HCT116 (cell line): ENCODE results near the gene IRGQ. TPM values are rescaled to one million over a fixed set of nuclear protein-coding genes. Genes with fewer than 3 reads are reported as not detected.

Experiments
- ATAC-seq: fragments of 200-7000 bp; cut with Tn5 transposase; 2 replicates; pipeline ENCODE4 v1.9.1; 2020; ENCODE audit warnings: mild to moderate bottlenecking, moderate library complexity
- BruUV-seq: library from RNA; stranded (reverse); fragments of 400-500 nt; replicated peaks from 2 replicates; lab custom pipeline; 2021; lab: Mats Ljungman, UMichigan
- CTCF ChIA-PET: fragments of 300-600 bp; sonication (Branson Sonifier 250); formaldehyde crosslinking; loops from one replicate; lab custom pipeline; 2021; ENCODE audit warnings: antibody characterized with exemption; lab: Charles Lee
- POLR2A ChIA-PET: fragments of 300-600, 350-600 bp; sonication (Branson Sonifier 250); formaldehyde crosslinking; loops from one replicate; lab custom pipeline; 2021; ENCODE audit warnings: antibody characterized with exemption; lab: Charles Lee
- RAD21 ChIA-PET, 2 experiments: fragments of 300-600 bp; sonication (Branson Sonifier 250); formaldehyde crosslinking; loops; one replicate each; lab custom pipeline; 2023; ENCODE audit warnings: low total read pairs in 2 of 2; ENCODE audit not compliant: uncharacterized antibody in 2 of 2, unreplicated experiment in 2 of 2, low non-redundant PET in 1 of 2; lab: Charles Lee
- DNase-seq: peaks from one replicate; pipeline ENCODE4 v3.0.0-alpha.2; 2010; ENCODE audit warnings: low read depth, low spot score
- H2AFZ ChIP-seq: fragments of 200-600 bp; shearing (Covaris generic), sonication (generic); 2 replicates; pipeline ENCODE4 v1.6.1; 2017; ENCODE audit warnings: low read depth, mixed run types, mixed read lengths, antibody characterized with exemption, low read length; ENCODE audit not compliant: poor library complexity, severe bottlenecking
- H3K27ac ChIP-seq: 2 replicates; pipeline ENCODE4 v1.5.1; 2012; ENCODE audit warnings: low read depth, low read length
- H3K27me3 ChIP-seq: fragments of 200-600 bp; sonication (generic); 2 replicates; pipeline ENCODE4 v1.6.1; 2016; ENCODE audit warnings: mixed run types, low read length, mixed read lengths; ENCODE audit not compliant: insufficient read depth
- H3K36me3 ChIP-seq, 2 experiments: fragments of 200-500 bp in 1 of 2; fragments of 200-600 bp in 1 of 2; sonication (Bioruptor generic) in 1 of 2; sonication (generic) in 1 of 2; 2 replicates each; pipeline versions ENCODE4 v1.5.1 to v1.6.1; 2014 to 2016; ENCODE audit warnings: low read length in 2 of 2, inconsistent platforms in 1 of 2, mixed read lengths in 1 of 2, mixed run types in 1 of 2; ENCODE audit not compliant: insufficient read depth in 2 of 2, control insufficient read depth in 1 of 2
- H3K4me1 ChIP-seq, 2 experiments: fragments of 200-600 bp in 1 of 2; sonication (generic) in 1 of 2; 2 replicates each; pipeline versions ENCODE4 v1.5.1 to v1.6.1; 2012 to 2017; ENCODE audit warnings: low read length in 2 of 2, inconsistent platforms in 1 of 2, mild to moderate bottlenecking in 1 of 2, mixed read lengths in 1 of 2, mixed run types in 1 of 2, moderate library complexity in 1 of 2; ENCODE audit not compliant: insufficient read depth in 2 of 2, control insufficient read depth in 1 of 2
- H3K4me2 ChIP-seq: fragments of 200-600 bp; sonication (generic); 2 replicates; pipeline ENCODE4 v1.6.1; 2017; ENCODE audit warnings: mixed run types, low read length, mixed read lengths
- H3K4me3 ChIP-seq, 2 experiments: fragments of 200-600 bp in 1 of 2; sonication (generic) in 1 of 2; replicated peaks in 1 of 2; 2 replicates each; pipeline ENCODE4 v1.5.1; 2011 to 2016; ENCODE audit warnings: low read length in 2 of 2, control low read depth in 1 of 2, low read depth in 1 of 2, mild to moderate bottlenecking in 1 of 2, mixed read lengths in 1 of 2, mixed run types in 1 of 2
- H3K79me2 ChIP-seq: fragments of 200-600 bp; sonication (generic); 2 replicates; pipeline ENCODE4 v1.6.1; 2017; ENCODE audit warnings: mild to moderate bottlenecking, mixed run types, low read length, moderate library complexity, mixed read lengths; ENCODE audit not compliant: insufficient read depth
- H3K9ac ChIP-seq: fragments of 200-600 bp; sonication (generic); 2 replicates; pipeline ENCODE4 v1.6.1; 2016; ENCODE audit warnings: low read length, mixed read lengths
- H3K9me2 ChIP-seq: fragments of 200-600 bp; sonication (generic), shearing (Covaris generic); 2 replicates; pipeline ENCODE4 v1.6.1; 2017; ENCODE audit warnings: mixed run types, mild to moderate bottlenecking, moderate library complexity; ENCODE audit not compliant: insufficient read depth
- H3K9me3 ChIP-seq, 2 experiments: fragments of 200-500 bp in 1 of 2; fragments of 200-600 bp in 1 of 2; sonication (Bioruptor generic) in 1 of 2; sonication (generic) in 1 of 2; 2 replicates each; pipeline ENCODE4 v1.6.1; 2014 to 2017; ENCODE audit warnings: low read length in 2 of 2, mixed read lengths in 2 of 2, inconsistent platforms in 1 of 2, low read depth in 1 of 2, mild to moderate bottlenecking in 1 of 2, mixed run types in 1 of 2, moderate library complexity in 1 of 2; ENCODE audit not compliant: control insufficient read depth in 1 of 2, insufficient read depth in 1 of 2
- H4K20me1 ChIP-seq: fragments of 200-600 bp; sonication (generic), shearing (Covaris generic); 2 replicates; pipeline ENCODE4 v1.6.1; 2017; ENCODE audit warnings: mixed run types, mild to moderate bottlenecking, moderate library complexity; ENCODE audit not compliant: insufficient read depth
- CTCF ChIP-seq, 3 experiments: fragments of 200-600 bp in 1 of 3; sonication (generic) in 1 of 3; IDR thresholded peaks in 2 of 3; conservative IDR thresholded peaks in 1 of 3; 2 replicates each; pipeline ENCODE4 v1.5.1; 2012 to 2017; ENCODE audit warnings: low read depth in 2 of 3, low read length in 2 of 3, antibody characterized with exemption in 1 of 3, borderline replicate concordance in 1 of 3, control low read depth in 1 of 3, mild to moderate bottlenecking in 1 of 3, mixed read lengths in 1 of 3, mixed run types in 1 of 3, moderate library complexity in 1 of 3; ENCODE audit not compliant: insufficient read depth in 1 of 3
- ELF1 ChIP-seq: IDR thresholded peaks from 2 replicates; pipeline ENCODE4 v1.6.1; 2012; ENCODE audit warnings: low read depth, borderline replicate concordance
- EZH2phosphoT487 ChIP-seq: fragments of 200-600 bp; IDR thresholded peaks from 2 replicates; pipeline ENCODE4 v1.6.1; 2018; ENCODE audit warnings: antibody characterized with exemption, borderline replicate concordance
- FOSL1 ChIP-seq: IDR thresholded peaks from 2 replicates; pipeline ENCODE4 v1.6.1; 2012; ENCODE audit warnings: low read depth
- JUND ChIP-seq: IDR thresholded peaks from 2 replicates; pipeline ENCODE4 v1.6.1; 2012
- MAX ChIP-seq: IDR thresholded peaks from 2 replicates; pipeline ENCODE4 v1.6.1; 2012
- SRF ChIP-seq: IDR thresholded peaks from 2 replicates; pipeline ENCODE4 v1.6.1; 2012; ENCODE audit warnings: low read depth
- YY1 ChIP-seq: IDR thresholded peaks from 2 replicates; pipeline ENCODE4 v1.6.1; 2011; ENCODE audit warnings: low read length, low read depth, moderate library complexity, mild to moderate bottlenecking; ENCODE audit not compliant: insufficient replicate concordance; ENCODE audit errors: extremely low read depth
- intact Hi-C: fragments of 100-400 bp; cut with micrococcal nuclease; formaldehyde crosslinking; loops from 2 replicates; pipeline ENCODE4 v1.10.0; 2022
- total RNA-seq: library from RNA; stranded (reverse); gene quantifications from one replicate; pipeline ENCODE4 v1.2.1, GENCODE V29; 2021; ENCODE audit not compliant: unreplicated experiment

IRGQ gene
- total RNA-seq, 1 experiment from 2014 or later: 14.6 TPM

GRCh38 chr19:43541920-43542650 is 53.8 kb downstream of the IRGQ start:
- H3K27me3 ChIP-seq: no peaks in the 10 kb centered on the region
- no peak overlapping the region for H2AFZ ChIP-seq
- no peaks in the 10 kb centered on the region for H4K20me1 ChIP-seq
- BruUV-seq: no TSS peak
- no peak for ATAC-seq
- H3K27ac ChIP-seq: no peak overlapping the region
- H3K79me2 ChIP-seq: no peaks in the 10 kb centered on the region
- no peaks in the 10 kb centered on the region for H3K4me1 ChIP-seq
- no peak for TF ChIP-seq CTCF (IDR thresholded peaks at IDR 0.05 in 2 of 3, conservative IDR thresholded peaks at IDR 0.05 in 1 of 3; ENCODE audit: borderline replicate concordance in 1 of 3, insufficient read depth in 1 of 3, low read depth in 2 of 3, low read length in 2 of 3)
- no peak for TF ChIP-seq JUND
- no peak for TF ChIP-seq MAX
- no peak for TF ChIP-seq ELF1
- TF ChIP-seq EZH2phosphoT487: no peak
- no peak for TF ChIP-seq YY1
- TF ChIP-seq SRF: no peak
- no peak for TF ChIP-seq FOSL1
- TF ChIP-seq, all 23 proteins: peak for 0
- intact Hi-C loops: no loop called here
- ChIA-PET POLR2A (no interaction called here), CTCF (no interaction called here), RAD21 (no interaction called here)
- no peak for DNase-seq
- Histone ChIP-seq H3K4me3 (no peak overlapping the region), H3K9me2 (no peaks in the 10 kb centered on the region), H3K9ac (no peak overlapping the region), H3K36me3 (peaks cover 3 to 14% of the 10 kb centered on the region in 2 experiments; a peak in 3 of 4 replicates), H3K9me3 (no peaks in the 10 kb centered on the region), H3K4me2 (no peak overlapping the region)
